Endothelial cell of umbilical vein (primary cell): ENCODE measurements around the gene MMP2. TPM values are rescaled to one million over a fixed set of nuclear protein-coding genes. Genes with fewer than 3 reads are reported as not detected.

ENCODE experiments used
- BruUV-seq: library from RNA; stranded (reverse); fragments of 400-500 nt; replicated peaks from 2 replicates; lab custom pipeline; 2021; lab: Mats Ljungman, UMichigan
- CTCF ChIA-PET: fragments of 300-600, 350-600 bp; sonication (Branson Sonifier 250); formaldehyde crosslinking; loops from one replicate; lab custom pipeline; 2021; ENCODE audit warnings: antibody characterized with exemption, inconsistent platforms; lab: Charles Lee
- POLR2A ChIA-PET: fragments of 300-600, 350-600 bp; sonication (Branson Sonifier 250); formaldehyde crosslinking; loops from one replicate; lab custom pipeline; 2021; ENCODE audit warnings: antibody characterized with exemption, inconsistent platforms; lab: Charles Lee
- DNase-seq: peaks from one replicate; pipeline ENCODE4 v3.0.0-alpha.2; 2011; ENCODE audit warnings: low read depth, low spot score
- FAIRE-seq: peaks from 2 replicates; lab custom pipeline; 2011; peaks lifted over from hg19 to GRCh38; lab: Jason Lieb, UNC
- H2AFZ ChIP-seq: 2 replicates; pipeline ENCODE4 v1.6.0; 2012; ENCODE audit warnings: low read depth, low read length, control low read depth, inconsistent platforms
- H3K27ac ChIP-seq: 2 replicates; pipeline ENCODE4 v1.5.1; 2011; ENCODE audit warnings: low read depth, mild to moderate bottlenecking, control low read depth, low read length, moderate library complexity; ENCODE audit not compliant: insufficient read depth
- H3K27me3 ChIP-seq, 2 experiments: 2 replicates each; pipeline versions ENCODE4 v1.6.0 to v1.6.1; 2011; ENCODE audit warnings: low read length in 2 of 2, mixed read lengths in 1 of 2; ENCODE audit not compliant: control insufficient read depth in 2 of 2, insufficient read depth in 2 of 2
- H3K36me3 ChIP-seq, 2 experiments: 2 replicates in 1 of 2; 3 replicates in 1 of 2; pipeline ENCODE4 v1.5.1; 2011; ENCODE audit warnings: low read length in 2 of 2, mild to moderate bottlenecking in 1 of 2, moderate library complexity in 1 of 2; ENCODE audit not compliant: control insufficient read depth in 2 of 2, insufficient read depth in 2 of 2; ENCODE audit errors: extremely low read depth in 1 of 2
- H3K4me1 ChIP-seq: 3 replicates; pipeline ENCODE4 v1.5.1; 2011; ENCODE audit warnings: mild to moderate bottlenecking, low read length; ENCODE audit not compliant: control insufficient read depth, insufficient read depth; ENCODE audit errors: extremely low read depth
- H3K4me2 ChIP-seq: 2 replicates; pipeline ENCODE4 v1.6.1; 2011; ENCODE audit warnings: low read length, control low read depth, mixed read lengths; ENCODE audit not compliant: insufficient read depth
- H3K4me3 ChIP-seq, 3 experiments: fragments of 200-600 bp in 1 of 3; sonication (generic), shearing (Covaris generic) in 1 of 3; replicated peaks in 1 of 3; 2 replicates each; pipeline ENCODE4 v1.5.1; 2011 to 2016; ENCODE audit warnings: control low read depth in 3 of 3, low read length in 3 of 3, mild to moderate bottlenecking in 2 of 3, inconsistent platforms in 1 of 3, low read depth in 1 of 3, moderate library complexity in 1 of 3; ENCODE audit not compliant: insufficient read depth in 1 of 3
- H3K79me2 ChIP-seq: 2 replicates; pipeline ENCODE4 v1.6.0; 2012; ENCODE audit warnings: low read length, inconsistent platforms; ENCODE audit not compliant: control insufficient read depth, insufficient read depth
- H3K9ac ChIP-seq: replicated peaks from 2 replicates; pipeline ENCODE3; 2011; ENCODE audit warnings: low read length, control low read depth; ENCODE audit not compliant: insufficient read depth; ENCODE audit errors: extremely low read depth
- H3K9me1 ChIP-seq: replicated peaks from 3 replicates; pipeline ENCODE4 v1.6.0; 2011; ENCODE audit warnings: mild to moderate bottlenecking, low read length; ENCODE audit not compliant: control insufficient read depth, insufficient read depth; ENCODE audit errors: extremely low read depth
- H3K9me3 ChIP-seq: replicated peaks from 2 replicates; pipeline ENCODE4 v1.5.1; 2012; ENCODE audit warnings: low read length, inconsistent platforms; ENCODE audit not compliant: control insufficient read depth, insufficient read depth
- H4K20me1 ChIP-seq: replicated peaks from 2 replicates; pipeline ENCODE3; 2011; ENCODE audit warnings: mild to moderate bottlenecking, low read length; ENCODE audit not compliant: control insufficient read depth, insufficient read depth; ENCODE audit errors: extremely low read depth
- CTCF ChIP-seq, 2 donors: IDR thresholded peaks; 1 replicate in 1 of 2; 2 replicates in 1 of 2; pipeline ENCODE4 v1.5.1; 2011; ENCODE audit warnings: low read length in 2 of 2, mild to moderate bottlenecking in 2 of 2, moderate library complexity in 2 of 2, control low read depth in 1 of 2, inconsistent platforms in 1 of 2, low read depth in 1 of 2; ENCODE audit not compliant: insufficient read depth in 1 of 2; ENCODE audit errors: extremely low read depth in 1 of 2
- EZH2 ChIP-seq: IDR thresholded peaks from 2 replicates; pipeline ENCODE4 v1.6.1; 2012; ENCODE audit warnings: borderline replicate concordance, low read depth, mild to moderate bottlenecking, moderate library complexity, low read length, inconsistent platforms; ENCODE audit not compliant: severe bottlenecking
- FOS ChIP-seq: IDR thresholded peaks from 2 replicates; pipeline ENCODE4 v1.6.1; 2011; ENCODE audit warnings: mild to moderate bottlenecking, low read length, moderate library complexity, borderline replicate concordance; ENCODE audit not compliant: insufficient read depth
- GATA2 ChIP-seq: IDR thresholded peaks from 2 replicates; pipeline ENCODE4 v1.7.0; 2011; ENCODE audit warnings: low read depth, mild to moderate bottlenecking, moderate library complexity, mixed read lengths, low read length; ENCODE audit not compliant: insufficient read length, insufficient read depth
- JUN ChIP-seq: IDR thresholded peaks from 2 replicates; pipeline ENCODE4 v1.6.1; 2011; ENCODE audit warnings: borderline replicate concordance, low read depth; ENCODE audit not compliant: insufficient read length, insufficient read depth
- MYC ChIP-seq: IDR thresholded peaks from one replicate; pipeline ENCODE4 v1.6.1; 2011; ENCODE audit warnings: mild to moderate bottlenecking, low read depth, low read length
- POLR2A ChIP-seq: IDR thresholded peaks from 2 replicates; pipeline ENCODE4 v1.6.1; 2012; ENCODE audit warnings: low read depth, mild to moderate bottlenecking, control low read depth, low read length
- dilution Hi-C: fragments of 300-500 bp; cut with MboI; formaldehyde crosslinking; loops from one replicate; pipeline ENCODE4 v1.15.0; 2019; ENCODE audit warnings: low sequenced_read_pairs; ENCODE audit not compliant: extremely low pct_ligation_motif_present
- intact Hi-C: fragments of 100-400 bp; cut with micrococcal nuclease; formaldehyde crosslinking; loops from one replicate; pipeline ENCODE4 v1.10.0; 2022
- polyA plus RNA-seq, 4 experiments: library from polyadenylated mRNA; depleted of rRNA in 3 of 4; stranded (reverse) in 3 of 4; unstranded in 1 of 4; fragments of >200 nt; gene quantifications; 2 replicates each; pipeline versions ENCODE4 v1.2.1 to v1.2.3, GENCODE V29; 2011 to 2012; ENCODE audit warnings: missing spikeins in 1 of 4
- total RNA-seq: library from RNA; stranded (reverse); gene quantifications from 2 replicates; pipeline ENCODE4 v1.2.3, GENCODE V29; 2021
- TF ChIP-seq, protein P1 (sequence below): IDR thresholded peaks from 2 replicates; pipeline ENCODE4 v1.6.1; 2011; ENCODE audit not compliant: insufficient read depth, insufficient read length

MMP2 gene
- total and polyA plus RNA-seq, 2 donors (not counting 3 experiments of a cell fraction or from before 2014, with no cell fraction given), result 771 to 1,508 TPM

DNA sequence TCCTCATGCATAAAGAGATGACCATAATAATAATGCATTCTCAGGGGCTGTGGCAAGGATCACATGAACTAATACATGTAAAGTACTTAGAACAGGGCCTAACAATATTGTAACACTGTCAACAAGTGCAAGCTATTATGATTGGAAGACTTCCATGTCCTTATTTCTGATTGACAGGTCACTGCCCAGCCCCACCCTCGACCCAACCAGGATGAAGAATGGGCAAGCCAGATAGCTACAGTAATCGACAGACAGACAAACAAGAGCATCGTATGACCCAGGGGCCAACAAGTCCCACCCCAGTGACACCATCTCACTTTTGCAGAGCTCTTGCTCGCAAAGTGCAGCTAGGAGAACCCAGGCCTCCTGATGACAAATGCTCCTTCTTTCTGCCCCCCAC is 14.6 kb upstream of the MMP2 start:
- no peak overlapping the region for H3K9ac ChIP-seq
- no peak overlapping the region for H3K27ac ChIP-seq
- H3K9me1 ChIP-seq, result no peaks in the 10 kb centered on the region
- H3K27me3 ChIP-seq, result peaks cover 2 to 6% of the 10 kb centered on the region in 2 experiments
- no TSS peak for BruUV-seq
- H3K4me3 ChIP-seq, result no peak overlapping the region
- no peak overlapping the region for H2AFZ ChIP-seq
- no peaks in the 10 kb centered on the region for H4K20me1 ChIP-seq
- DNase-seq (no peak), FAIRE-seq (no peak)
- H3K36me3 ChIP-seq, result no peaks in the 10 kb centered on the region
- TF ChIP-seq POLR2A (no peak), MYC (no peak), JUN (no peak), EZH2 (no peak), FOS (no peak), CTCF (IDR thresholded peaks at IDR 0.05; ENCODE audit: extremely low read depth in 1 of 2, insufficient read depth in 1 of 2, low read depth in 1 of 2, low read length in 2 of 2) (no peak), GATA2 (no peak)
- TF ChIP-seq, protein P1, sequence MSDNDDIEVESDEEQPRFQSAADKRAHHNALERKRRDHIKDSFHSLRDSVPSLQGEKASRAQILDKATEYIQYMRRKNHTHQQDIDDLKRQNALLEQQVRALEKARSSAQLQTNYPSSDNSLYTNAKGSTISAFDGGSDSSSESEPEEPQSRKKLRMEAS, result no peak
- intact Hi-C loops (loop anchor here (2.0 to 10.0 kb wide), 2 partner anchors 44 to 1910 kb away; partner anchors contain the start of gene LPCAT2), dilution Hi-C loops (no loop called here)
- no peaks in the 10 kb centered on the region for H3K79me2 ChIP-seq
- CTCF ChIA-PET, result interaction anchor here (0.5 to 6.2 kb wide), 78 partner anchors 8 to 1928 kb away, joined by 3 to 408 read pairs (median 4); partner anchors contain the start of gene MMP2
- no peak overlapping the region for H3K4me2 ChIP-seq
- POLR2A ChIA-PET, result interaction anchor here (0.9 kb wide), 1 partner anchor 238 kb away, joined by 5 read pairs; no protein-coding TSS in a partner anchor
- no peaks in the 10 kb centered on the region for H3K4me1 ChIP-seq
- no peaks in the 10 kb centered on the region for H3K9me3 ChIP-seq
